ENCODE results near the gene STX3. TPM values are rescaled to one million over a fixed set of nuclear protein-coding genes. Genes with fewer than 3 reads are reported as not detected.

The STX3 gene
- polyA plus RNA-seq, 1 donor from 2014 or later = 21.3 TPM

DNA sequence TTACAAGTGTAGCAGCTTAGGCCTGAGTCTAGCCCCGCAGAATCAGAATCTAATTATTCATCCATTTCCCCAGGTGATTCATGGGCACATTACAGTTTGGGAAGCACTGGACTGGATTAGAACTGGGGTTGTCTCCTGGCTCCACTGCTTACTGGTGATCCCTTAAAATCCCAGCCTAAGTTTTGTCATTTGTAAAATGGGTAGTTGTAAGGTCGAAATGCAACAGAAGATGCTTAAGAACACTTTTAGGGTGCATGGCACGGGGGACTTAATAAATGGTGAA is 1.3 kb downstream of the STX3 start:
- Histone ChIP-seq H3K9ac (ENCODE audit: low read length) (no peak overlapping the region), H3F3A (ENCODE audit: insufficient read depth, low read length, poor library complexity, severe bottlenecking) (no peaks in the 10 kb centered on the region), H3K4me3 (ENCODE audit: low read length) (no peak overlapping the region), H3K27ac (ENCODE audit: low read length) (no peak overlapping the region), H3K79me2 (replicated peaks; ENCODE audit: insufficient read depth, low read length) (no peaks in the 10 kb centered on the region), H3K9me2 (ENCODE audit: insufficient read depth, low read length) (no peaks in the 10 kb centered on the region), H3K9me3 (ENCODE audit: low read length) (no peaks in the 10 kb centered on the region), H2AFZ (ENCODE audit: low read depth, low read length) (no peak overlapping the region), H3K36me3 (ENCODE audit: insufficient read depth, low read length) (no peaks in the 10 kb centered on the region), H3K27me3 (ENCODE audit: insufficient read depth, low read depth, low read length) (peaks cover 10% of the 10 kb centered on the region), H4K20me1 (ENCODE audit: insufficient read depth) (no peaks in the 10 kb centered on the region), H3K4me2 (ENCODE audit: low read length) (no peak overlapping the region)
- TF ChIP-seq RAD21 (conservative IDR thresholded peaks at IDR 0.05) (no peak), POLR2AphosphoS5 (IDR thresholded peaks at IDR 0.05) (no peak), EP300 (conservative IDR thresholded peaks at IDR 0.05; ENCODE audit: poor library complexity, severe bottlenecking) (no peak), MXI1 (conservative IDR thresholded peaks at IDR 0.05; ENCODE audit: poor library complexity, severe bottlenecking) (no peak), TAF1 (IDR thresholded peaks at IDR 0.05; ENCODE audit: low read depth) (no peak), SMC3 (conservative IDR thresholded peaks at IDR 0.05; ENCODE audit: poor library complexity) (no peak), EZH2 (IDR thresholded peaks at IDR 0.05; ENCODE audit: borderline replicate concordance, insufficient read depth, low read length, poor library complexity, severe bottlenecking) (no peak)
- TF ChIP-seq, protein P1, sequence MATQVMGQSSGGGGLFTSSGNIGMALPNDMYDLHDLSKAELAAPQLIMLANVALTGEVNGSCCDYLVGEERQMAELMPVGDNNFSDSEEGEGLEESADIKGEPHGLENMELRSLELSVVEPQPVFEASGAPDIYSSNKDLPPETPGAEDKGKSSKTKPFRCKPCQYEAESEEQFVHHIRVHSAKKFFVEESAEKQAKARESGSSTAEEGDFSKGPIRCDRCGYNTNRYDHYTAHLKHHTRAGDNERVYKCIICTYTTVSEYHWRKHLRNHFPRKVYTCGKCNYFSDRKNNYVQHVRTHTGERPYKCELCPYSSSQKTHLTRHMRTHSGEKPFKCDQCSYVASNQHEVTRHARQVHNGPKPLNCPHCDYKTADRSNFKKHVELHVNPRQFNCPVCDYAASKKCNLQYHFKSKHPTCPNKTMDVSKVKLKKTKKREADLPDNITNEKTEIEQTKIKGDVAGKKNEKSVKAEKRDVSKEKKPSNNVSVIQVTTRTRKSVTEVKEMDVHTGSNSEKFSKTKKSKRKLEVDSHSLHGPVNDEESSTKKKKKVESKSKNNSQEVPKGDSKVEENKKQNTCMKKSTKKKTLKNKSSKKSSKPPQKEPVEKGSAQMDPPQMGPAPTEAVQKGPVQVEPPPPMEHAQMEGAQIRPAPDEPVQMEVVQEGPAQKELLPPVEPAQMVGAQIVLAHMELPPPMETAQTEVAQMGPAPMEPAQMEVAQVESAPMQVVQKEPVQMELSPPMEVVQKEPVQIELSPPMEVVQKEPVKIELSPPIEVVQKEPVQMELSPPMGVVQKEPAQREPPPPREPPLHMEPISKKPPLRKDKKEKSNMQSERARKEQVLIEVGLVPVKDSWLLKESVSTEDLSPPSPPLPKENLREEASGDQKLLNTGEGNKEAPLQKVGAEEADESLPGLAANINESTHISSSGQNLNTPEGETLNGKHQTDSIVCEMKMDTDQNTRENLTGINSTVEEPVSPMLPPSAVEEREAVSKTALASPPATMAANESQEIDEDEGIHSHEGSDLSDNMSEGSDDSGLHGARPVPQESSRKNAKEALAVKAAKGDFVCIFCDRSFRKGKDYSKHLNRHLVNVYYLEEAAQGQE (IDR thresholded peaks at IDR 0.05; ENCODE audit: borderline replicate concordance) = no peak
- TF ChIP-seq, protein P2, sequence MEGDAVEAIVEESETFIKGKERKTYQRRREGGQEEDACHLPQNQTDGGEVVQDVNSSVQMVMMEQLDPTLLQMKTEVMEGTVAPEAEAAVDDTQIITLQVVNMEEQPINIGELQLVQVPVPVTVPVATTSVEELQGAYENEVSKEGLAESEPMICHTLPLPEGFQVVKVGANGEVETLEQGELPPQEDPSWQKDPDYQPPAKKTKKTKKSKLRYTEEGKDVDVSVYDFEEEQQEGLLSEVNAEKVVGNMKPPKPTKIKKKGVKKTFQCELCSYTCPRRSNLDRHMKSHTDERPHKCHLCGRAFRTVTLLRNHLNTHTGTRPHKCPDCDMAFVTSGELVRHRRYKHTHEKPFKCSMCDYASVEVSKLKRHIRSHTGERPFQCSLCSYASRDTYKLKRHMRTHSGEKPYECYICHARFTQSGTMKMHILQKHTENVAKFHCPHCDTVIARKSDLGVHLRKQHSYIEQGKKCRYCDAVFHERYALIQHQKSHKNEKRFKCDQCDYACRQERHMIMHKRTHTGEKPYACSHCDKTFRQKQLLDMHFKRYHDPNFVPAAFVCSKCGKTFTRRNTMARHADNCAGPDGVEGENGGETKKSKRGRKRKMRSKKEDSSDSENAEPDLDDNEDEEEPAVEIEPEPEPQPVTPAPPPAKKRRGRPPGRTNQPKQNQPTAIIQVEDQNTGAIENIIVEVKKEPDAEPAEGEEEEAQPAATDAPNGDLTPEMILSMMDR (IDR thresholded peaks at IDR 0.05; ENCODE audit: poor library complexity, severe bottlenecking) = no peak

DNA sequence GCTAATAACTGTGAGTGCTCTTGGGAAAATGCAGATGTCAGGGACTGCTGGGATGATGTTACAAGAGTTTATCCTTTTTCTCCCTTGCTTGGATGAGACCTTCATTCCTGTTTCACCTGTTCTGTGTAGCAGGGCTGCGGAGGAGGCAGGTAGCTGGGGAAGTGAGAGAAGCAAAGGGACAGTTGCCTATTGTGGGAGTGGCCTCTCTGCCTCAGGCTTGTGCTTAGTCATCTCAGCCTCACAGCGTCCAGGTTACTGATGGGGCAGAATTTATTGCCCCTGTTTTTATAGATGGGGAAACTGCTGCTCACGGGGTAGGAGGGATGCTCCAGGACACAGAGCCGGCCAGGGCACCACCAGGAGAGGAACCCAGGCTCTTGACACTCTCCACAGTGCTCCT is 1.7 kb downstream of the STX3 start:
- TF ChIP-seq TAF1 (IDR thresholded peaks at IDR 0.05; ENCODE audit: low read depth) = no peak
- no peak for TF ChIP-seq MXI1 (conservative IDR thresholded peaks at IDR 0.05; ENCODE audit: poor library complexity, severe bottlenecking)
- no peak for TF ChIP-seq RAD21 (conservative IDR thresholded peaks at IDR 0.05)
- no peak for TF ChIP-seq SMC3 (conservative IDR thresholded peaks at IDR 0.05; ENCODE audit: poor library complexity)
- TF ChIP-seq EP300 (conservative IDR thresholded peaks at IDR 0.05; ENCODE audit: poor library complexity, severe bottlenecking) = no peak
- TF ChIP-seq, protein P1 (IDR thresholded peaks at IDR 0.05; ENCODE audit: borderline replicate concordance) = no peak
- TF ChIP-seq, protein P2 (IDR thresholded peaks at IDR 0.05; ENCODE audit: poor library complexity, severe bottlenecking) = no peak
- no peak for TF ChIP-seq EZH2 (IDR thresholded peaks at IDR 0.05; ENCODE audit: borderline replicate concordance, insufficient read depth, low read length, poor library complexity, severe bottlenecking)
- no peak for TF ChIP-seq POLR2AphosphoS5 (IDR thresholded peaks at IDR 0.05)
- H3K9me3 ChIP-seq (ENCODE audit: low read length) = no peaks in the 10 kb centered on the region
- H3K9ac ChIP-seq (ENCODE audit: low read length) = no peak overlapping the region
- no peak overlapping the region for H3K4me3 ChIP-seq (ENCODE audit: low read length)
- peaks cover 10% of the 10 kb centered on the region for H3K27me3 ChIP-seq (ENCODE audit: insufficient read depth, low read depth, low read length)
- H3K36me3 ChIP-seq (ENCODE audit: insufficient read depth, low read length) = no peaks in the 10 kb centered on the region
- H3F3A ChIP-seq (ENCODE audit: insufficient read depth, low read length, poor library complexity, severe bottlenecking) = no peaks in the 10 kb centered on the region
- H3K79me2 ChIP-seq (replicated peaks; ENCODE audit: insufficient read depth, low read length) = no peaks in the 10 kb centered on the region
- no peaks in the 10 kb centered on the region for H3K9me2 ChIP-seq (ENCODE audit: insufficient read depth, low read length)
- no peak overlapping the region for H3K27ac ChIP-seq (ENCODE audit: low read length)
- H3K4me2 ChIP-seq (ENCODE audit: low read length) = no peak overlapping the region
- H2AFZ ChIP-seq (ENCODE audit: low read depth, low read length) = no peak overlapping the region
- H4K20me1 ChIP-seq (ENCODE audit: insufficient read depth) = no peaks in the 10 kb centered on the region

All from neural cell (in vitro differentiated cells).